Ovary (tissue), 9 donors: Measurements from ENCODE around the gene ZNF71. TPM values are rescaled to one million over a fixed set of nuclear protein-coding genes. Genes with fewer than 3 reads are reported as not detected.

Experiments
- DNase-seq, 5 donors: peaks; one replicate each; pipeline ENCODE4 v3.0.0-alpha.2; 2019 to 2020
- H3K27ac ChIP-seq, 2 donors: fragments of 200-600 bp; one replicate each; pipeline versions ENCODE4 v1.5.1 to v1.8.0; 2019 to 2022
- H3K27me3 ChIP-seq: fragments of 200-600 bp; one replicate; pipeline ENCODE4 v1.8.0; 2022
- H3K36me3 ChIP-seq: fragments of 200-600 bp; sonication (generic); one replicate; pipeline ENCODE4 v1.5.1; 2019
- H3K4me1 ChIP-seq: one replicate; pipeline ENCODE4 v1.8.1; 2013; ENCODE audit warnings: mild to moderate bottlenecking, moderate library complexity; ENCODE audit not compliant: insufficient read depth
- H3K4me3 ChIP-seq: fragments of 200-600 bp; sonication (generic); one replicate; pipeline ENCODE4 v1.5.1; 2017
- H3K9me3 ChIP-seq, 2 donors: fragments of 200-600 bp in 1 of 2; sonication (generic) in 1 of 2; one replicate each; pipeline versions ENCODE4 v1.5.1 to v1.8.1; 2013 to 2019; ENCODE audit warnings: mild to moderate bottlenecking in 1 of 2, moderate library complexity in 1 of 2
- EP300 ChIP-seq: sonication (generic); formaldehyde crosslinking; IDR thresholded peaks from one replicate; pipeline ENCODE4 v1.6.1; 2017; ENCODE audit warnings: antibody characterized with exemption
- POLR2A ChIP-seq: fragments of 450-650 bp; IDR thresholded peaks from one replicate; pipeline ENCODE4 v1.6.1; 2017; ENCODE audit warnings: antibody characterized with exemption, mild to moderate bottlenecking, moderate library complexity
- WGBS, 3 donors: extraction: QIAGEN DNeasy Blood & Tissue Kit in 1 of 3; methylation state at CpG; one replicate each; pipeline versions ENCODE4 v1.1.5 to v1.1.7; 2013 to 2017; 5-methylcytosine and 5-hydroxymethylcytosine counted together
- intact Hi-C, 4 donors: fragments of 100-400 bp; cut with DNase I; formaldehyde crosslinking; loops; one replicate each; pipeline versions ENCODE4 v1.11.0 to v1.15.1; 2022 to 2023
- polyA plus RNA-seq, 2 donors: library from polyadenylated mRNA; stranded (reverse); fragments of 200-250 nt in 1 of 2; fragments of 350-450 nt in 1 of 2; fragmentation: Illumina TruSeq in 1 of 2; extraction: RNeasy Lipid Tissue Mini Kit (QIAGEN cat#74804) in 1 of 2; gene quantifications; one replicate each; pipeline ENCODE4 v1.2.3, GENCODE V29; 2013 to 2014
- total RNA-seq, 7 donors: library from RNA; depleted of rRNA in 2 of 7; stranded (reverse); fragments of >200 nt in 2 of 7; fragmentation: NEBNext Ultra II Directional in 3 of 7; extraction: Animal tissue kit (Norgen Biotek cat#: 25700) in 3 of 7; gene quantifications; one replicate each; pipeline versions ENCODE4 v1.1.0 to v1.2.4, GENCODE V29; 2016 to 2023
- TF ChIP-seq, protein P1 (sequence below), 3 donors: fragments of 450-650 bp in 2 of 3; fragments of 200-600 bp in 1 of 3; IDR thresholded peaks; one replicate each; pipeline versions ENCODE4 v1.5.1 to v1.8.0; 2016 to 2022; ENCODE audit warnings: antibody characterized with exemption in 3 of 3, mild to moderate bottlenecking in 1 of 3
- donor health status: DM: no; HTN: no; CAD: no; lungs with moderate emphysema.
- donor health status: DM: no; HTN: no; CAD: no.
- donor health status: Bipolar disorder and iron deficiency.
- donor health status: DM: yes; HTN: yes; CAD: no.
- donor health status: DM: no; HTN: no; CAD: no.
- donor health status: DM: yes; HTN: yes; CAD: no.

The ZNF71 gene
- total and polyA plus RNA-seq, 9 donors, result 3.4 to 9.8 (median 7.7) TPM

DNA sequence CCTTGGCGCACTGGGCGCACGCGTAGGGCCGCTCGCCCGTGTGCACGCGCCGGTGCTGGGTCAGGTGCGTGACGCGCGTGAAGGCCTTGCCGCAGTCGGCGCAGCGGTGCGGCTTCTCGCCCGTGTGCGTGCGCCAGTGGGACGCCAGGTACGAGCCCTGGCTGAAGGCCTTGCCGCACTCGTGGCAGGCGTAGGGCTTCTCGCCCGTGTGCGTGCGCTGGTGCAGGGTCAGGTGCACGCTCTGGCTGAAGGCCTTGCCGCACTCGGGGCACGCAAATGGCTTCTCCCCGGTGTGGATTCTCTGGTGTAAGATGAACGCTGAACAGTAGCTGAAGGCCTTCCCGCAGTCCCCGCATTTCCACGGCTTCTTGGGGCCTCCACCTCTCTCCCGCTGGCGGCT, 69.4 kb downstream of the ZNF71 start:
- TF ChIP-seq POLR2A, result no peak
- TF ChIP-seq, protein P1, sequence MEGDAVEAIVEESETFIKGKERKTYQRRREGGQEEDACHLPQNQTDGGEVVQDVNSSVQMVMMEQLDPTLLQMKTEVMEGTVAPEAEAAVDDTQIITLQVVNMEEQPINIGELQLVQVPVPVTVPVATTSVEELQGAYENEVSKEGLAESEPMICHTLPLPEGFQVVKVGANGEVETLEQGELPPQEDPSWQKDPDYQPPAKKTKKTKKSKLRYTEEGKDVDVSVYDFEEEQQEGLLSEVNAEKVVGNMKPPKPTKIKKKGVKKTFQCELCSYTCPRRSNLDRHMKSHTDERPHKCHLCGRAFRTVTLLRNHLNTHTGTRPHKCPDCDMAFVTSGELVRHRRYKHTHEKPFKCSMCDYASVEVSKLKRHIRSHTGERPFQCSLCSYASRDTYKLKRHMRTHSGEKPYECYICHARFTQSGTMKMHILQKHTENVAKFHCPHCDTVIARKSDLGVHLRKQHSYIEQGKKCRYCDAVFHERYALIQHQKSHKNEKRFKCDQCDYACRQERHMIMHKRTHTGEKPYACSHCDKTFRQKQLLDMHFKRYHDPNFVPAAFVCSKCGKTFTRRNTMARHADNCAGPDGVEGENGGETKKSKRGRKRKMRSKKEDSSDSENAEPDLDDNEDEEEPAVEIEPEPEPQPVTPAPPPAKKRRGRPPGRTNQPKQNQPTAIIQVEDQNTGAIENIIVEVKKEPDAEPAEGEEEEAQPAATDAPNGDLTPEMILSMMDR (IDR thresholded peaks at IDR 0.05), result no peak
- intact Hi-C loops, result no loop called here
- H3K27ac ChIP-seq, result no peak overlapping the region
- H3K9me3 ChIP-seq, result no peaks in the 10 kb centered on the region
- peaks cover 3% of the 10 kb centered on the region for H3K4me1 ChIP-seq
- no peaks in the 10 kb centered on the region for H3K36me3 ChIP-seq
- H3K27me3 ChIP-seq, result no peaks in the 10 kb centered on the region
- no peak overlapping the region for H3K4me3 ChIP-seq
- 86 to 88% (median 87%) methylated on average over 43 of the region's 43 CpGs for WGBS, 3 donors
- DNase-seq, result no peak

DNA sequence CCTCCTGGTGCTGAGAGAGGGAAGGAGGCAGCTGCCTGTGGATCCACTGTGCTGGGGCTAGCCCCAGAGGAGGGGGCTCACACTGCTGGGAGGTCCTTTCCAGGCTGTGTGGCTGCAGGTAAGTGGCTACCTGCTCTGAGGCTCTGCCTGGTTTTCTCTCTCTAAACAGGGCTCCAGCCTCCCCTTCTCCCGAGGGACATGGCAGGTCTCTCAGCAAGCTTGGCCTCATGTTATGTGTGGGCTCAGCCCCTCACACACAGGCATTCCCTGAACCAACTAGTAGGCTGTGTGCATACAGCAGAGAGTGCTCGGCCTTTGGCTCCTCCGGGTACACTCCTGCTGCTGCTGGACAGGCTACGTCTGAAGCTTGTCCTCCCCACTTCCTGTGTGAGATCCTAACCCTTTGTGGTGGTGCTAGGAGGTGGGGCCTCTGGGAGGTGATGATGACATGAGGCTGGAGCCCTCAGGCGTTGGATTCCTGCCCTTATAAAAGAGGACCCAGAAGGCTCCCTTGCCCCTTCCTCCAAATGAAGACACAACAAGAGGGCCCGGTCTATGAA, 72.3 kb downstream of the ZNF71 start:
- H3K9me3 ChIP-seq, result no peaks in the 10 kb centered on the region
- intact Hi-C loops, result no loop called here
- WGBS, 3 donors, result 65 to 78% (median 65%) methylated on average over 6 of the region's 6 CpGs
- no peak overlapping the region for H3K27ac ChIP-seq
- TF ChIP-seq EP300, result no peak
- no peaks in the 10 kb centered on the region for H3K36me3 ChIP-seq
- DNase-seq, result no peak
- no peak overlapping the region for H3K4me3 ChIP-seq
- H3K27me3 ChIP-seq, result no peaks in the 10 kb centered on the region
- peaks cover 9% of the 10 kb centered on the region for H3K4me1 ChIP-seq

DNA sequence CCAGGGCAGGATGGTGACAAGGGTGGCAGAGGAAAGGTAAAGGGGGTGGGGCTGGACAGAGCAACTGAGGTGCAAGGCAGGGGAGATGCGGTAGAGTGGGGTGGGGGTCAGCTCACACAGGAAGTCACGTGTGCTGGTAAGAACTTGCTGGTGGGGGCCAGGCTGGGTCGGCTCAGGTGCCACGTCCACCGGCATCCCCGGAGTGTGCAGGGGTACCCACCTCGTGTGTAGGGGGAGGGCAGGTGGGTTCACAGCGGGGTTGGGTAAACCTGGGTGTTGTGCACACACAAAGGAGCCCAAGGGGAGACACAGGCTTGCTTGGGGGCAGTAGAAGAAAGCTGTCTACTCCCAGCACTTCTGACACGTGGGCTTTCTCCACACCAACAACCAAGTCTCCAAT, 73.6 kb downstream of the ZNF71 start:
- Histone ChIP-seq H3K4me3 (no peak overlapping the region), H3K4me1 (peaks cover 9% of the 10 kb centered on the region), H3K27me3 (no peaks in the 10 kb centered on the region), H3K36me3 (no peaks in the 10 kb centered on the region), H3K27ac (no peak overlapping the region), H3K9me3 (no peaks in the 10 kb centered on the region)
- DNase-seq, result no peak
- WGBS, 3 donors, result 74 to 90% (median 81%) methylated on average over 9 of the region's 9 CpGs
- intact Hi-C loops, result no loop called here
- TF ChIP-seq POLR2A (no peak), EP300 (no peak)
- TF ChIP-seq, protein P1 (IDR thresholded peaks at IDR 0.05), result no peak

DNA sequence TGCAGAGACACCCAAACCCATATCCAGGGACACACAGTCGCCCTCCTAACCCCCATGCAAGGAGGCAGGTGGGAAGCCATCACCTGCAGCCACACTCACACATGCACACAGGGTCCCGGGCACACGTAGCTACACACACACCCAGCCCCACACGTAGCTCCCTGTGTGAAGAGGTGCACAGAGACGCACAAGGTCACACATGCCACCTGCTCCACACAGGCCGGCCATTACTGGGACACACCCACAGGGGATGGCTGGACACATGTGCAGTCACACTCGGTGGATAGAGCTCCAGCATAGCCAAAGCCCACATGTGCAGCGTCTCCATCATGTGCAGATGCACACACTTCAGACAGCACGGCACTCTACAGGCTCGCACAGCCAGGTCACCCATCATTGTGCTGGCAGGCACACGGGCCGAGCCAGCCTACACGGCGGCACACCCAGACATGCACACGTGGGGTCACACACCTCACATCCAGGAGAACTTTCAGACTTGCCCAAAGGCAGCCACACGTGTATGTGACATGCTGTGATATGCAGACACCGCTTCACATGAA, 75.4 kb downstream of the ZNF71 start:
- intact Hi-C loops, result no loop called here
- TF ChIP-seq, protein P1 (IDR thresholded peaks at IDR 0.05), result no peak
- TF ChIP-seq EP300, result no peak
- TF ChIP-seq POLR2A, result no peak
- H3K9me3 ChIP-seq, result no peaks in the 10 kb centered on the region
- no peak overlapping the region for H3K27ac ChIP-seq
- H3K36me3 ChIP-seq, result no peaks in the 10 kb centered on the region
- DNase-seq, result no peak
- no peaks in the 10 kb centered on the region for H3K27me3 ChIP-seq
- peak overlapping the region; percentile 64 for H3K4me3 ChIP-seq
- peaks cover 9% of the 10 kb centered on the region for H3K4me1 ChIP-seq
- WGBS, 3 donors, result 67 to 76% (median 75%) methylated on average over 16 to 17 of the region's 17 CpGs

DNA sequence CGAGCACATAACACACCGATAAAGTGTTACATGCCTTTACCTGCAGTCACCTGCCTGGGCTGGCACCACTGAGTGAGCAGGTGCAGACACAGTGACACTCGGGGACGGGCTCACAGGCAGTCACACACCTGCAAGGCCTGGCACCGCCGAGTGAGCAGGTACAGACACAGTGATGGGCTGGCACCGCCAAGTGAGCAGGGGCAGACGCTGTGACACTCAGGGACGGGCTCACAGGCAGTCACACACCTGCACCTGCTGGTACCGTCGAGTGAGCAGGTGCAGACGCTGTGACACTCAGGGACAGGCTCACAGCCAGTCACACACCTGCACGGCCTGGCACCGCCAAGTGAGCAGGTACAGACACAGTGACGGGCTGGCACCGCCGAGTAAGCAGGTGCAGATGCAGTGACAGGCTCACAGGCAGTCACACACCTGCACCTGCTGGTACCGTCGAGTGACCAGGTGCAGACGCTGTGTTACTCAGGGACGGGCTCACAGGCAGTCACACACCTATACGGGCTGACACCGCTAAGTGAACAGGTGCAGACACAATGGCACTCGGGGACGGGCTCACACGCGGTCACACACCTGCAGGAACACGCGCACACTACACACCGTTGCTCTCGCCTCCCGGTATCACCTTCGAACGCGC, 76.0 kb downstream of the ZNF71 start:
- no peak for TF ChIP-seq EP300
- no peak for TF ChIP-seq POLR2A
- TF ChIP-seq, protein P1 (IDR thresholded peaks at IDR 0.05), result no peak
- peak in 2 of 5 donors; percentile 38 to 41 for DNase-seq
- H3K27me3 ChIP-seq, result no peaks in the 10 kb centered on the region
- peak overlapping the region; percentile 64 for H3K4me3 ChIP-seq
- WGBS, 3 donors, result 20 to 27% (median 21%) methylated on average over 27 to 35 of the region's 35 CpGs
- no peaks in the 10 kb centered on the region for H3K9me3 ChIP-seq
- no peaks in the 10 kb centered on the region for H3K36me3 ChIP-seq
- intact Hi-C loops, result no loop called here
- H3K4me1 ChIP-seq, result peaks cover 9% of the 10 kb centered on the region
- no peak overlapping the region for H3K27ac ChIP-seq
